HG03025 (cell line): ENCODE results near the gene CTSL.
"Not testable (repeated sequence)": the region's sequence is repeated elsewhere in the genome, so short reads cannot be mapped to it uniquely, and the experiment has no call there.

Experiments
- ATAC-seq: cut with Tn5 transposase; IDR thresholded peaks from one replicate; pipeline ENCODE4 v1.9.1; 2021; ENCODE audit warnings: mild to moderate bottlenecking, moderate library complexity; ENCODE audit not compliant: unreplicated experiment, low FRiP score

CTSL gene

GRCh38 chr9:87750726-87751125 is 24.8 kb downstream of the CTSL start:
- no peak for ATAC-seq

DNA sequence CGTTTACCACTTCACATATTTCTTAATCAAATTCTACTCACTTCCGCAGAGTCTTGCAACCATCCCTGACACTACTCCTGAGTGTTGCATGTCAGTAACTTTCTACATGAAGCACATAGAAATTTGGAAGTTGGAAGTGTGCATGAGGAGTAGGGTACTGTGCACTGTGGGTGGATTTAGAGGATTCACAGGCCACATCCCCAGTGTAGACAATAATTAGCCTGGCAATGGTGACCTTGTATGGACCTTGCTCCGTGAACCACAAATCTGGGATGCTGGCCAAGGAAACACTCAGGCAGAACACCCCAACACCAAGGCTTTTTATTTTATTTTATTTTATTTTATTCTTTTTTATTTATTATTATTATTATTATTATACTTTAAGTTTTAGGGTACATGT is 25.5 kb downstream of the CTSL start:
- no peak for ATAC-seq

DNA sequence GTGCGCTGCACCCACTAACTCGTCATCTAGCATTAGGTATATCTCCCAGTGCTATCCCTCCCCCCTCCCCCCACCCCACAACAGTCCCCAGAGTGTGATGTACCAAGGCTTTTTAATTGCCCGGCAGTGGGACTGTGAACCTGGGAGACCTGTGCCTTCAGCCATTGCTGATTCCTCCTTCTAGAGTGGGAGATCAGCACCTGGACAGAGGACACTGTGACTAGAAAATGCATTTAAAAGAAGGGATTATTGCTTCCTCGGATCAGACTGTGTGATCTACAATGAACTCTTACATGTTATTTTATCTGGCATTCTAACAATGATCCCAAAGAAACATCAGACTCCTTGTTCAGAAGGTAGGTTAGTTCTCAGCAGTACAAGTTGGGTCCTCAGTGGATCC is 25.9 kb downstream of the CTSL start:
- no peak for ATAC-seq

DNA sequence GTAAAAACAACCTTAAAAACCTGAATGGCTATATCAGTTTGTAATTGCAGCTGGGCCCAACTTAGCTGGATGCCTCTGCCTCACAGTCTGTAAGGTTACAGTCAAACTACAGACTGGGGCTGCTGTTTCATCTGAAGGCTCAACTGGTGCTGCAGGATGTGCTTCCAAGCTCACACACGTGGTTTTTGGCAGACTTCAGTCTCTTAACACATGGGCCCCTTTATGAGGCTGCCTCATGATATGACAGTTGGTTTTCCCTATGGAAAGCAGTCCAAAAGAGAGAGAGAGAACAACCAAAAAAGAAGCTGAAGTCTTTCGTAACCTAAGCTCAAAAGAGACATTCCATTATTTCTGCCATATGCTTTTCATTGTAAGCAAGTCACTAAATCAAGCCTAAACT is 27.4 kb downstream of the CTSL start:
- ATAC-seq: no peak

GRCh38 chr9:87758330-87758729 is 32.4 kb downstream of the CTSL start:
- ATAC-seq: not testable (repeated sequence)

DNA sequence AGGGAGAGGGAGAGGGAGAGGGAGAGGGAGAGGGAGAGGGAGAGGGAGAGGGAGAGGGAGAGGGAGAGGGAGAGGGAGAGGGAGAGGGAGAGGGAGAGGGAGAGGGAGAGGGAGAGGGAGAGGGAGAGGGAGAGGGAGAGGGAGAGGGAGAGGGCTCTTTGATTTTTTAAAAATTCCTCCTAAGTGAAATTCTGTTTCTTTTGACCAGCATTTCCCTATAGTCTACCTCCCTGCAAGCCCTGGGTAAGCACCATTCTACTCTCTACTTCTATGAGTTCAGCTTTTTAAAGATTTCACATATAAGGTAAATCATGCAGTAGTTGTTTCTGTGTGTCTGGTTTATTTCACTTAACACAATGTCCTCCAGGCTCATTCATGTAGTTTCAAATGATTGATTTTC is 34.1 kb downstream of the CTSL start:
- not testable (repeated sequence) for ATAC-seq

- ATAC-seq: no peak
Observed at GRCh38 chr9:87760529-87760928, 34.6 kb downstream of the CTSL start.

DNA sequence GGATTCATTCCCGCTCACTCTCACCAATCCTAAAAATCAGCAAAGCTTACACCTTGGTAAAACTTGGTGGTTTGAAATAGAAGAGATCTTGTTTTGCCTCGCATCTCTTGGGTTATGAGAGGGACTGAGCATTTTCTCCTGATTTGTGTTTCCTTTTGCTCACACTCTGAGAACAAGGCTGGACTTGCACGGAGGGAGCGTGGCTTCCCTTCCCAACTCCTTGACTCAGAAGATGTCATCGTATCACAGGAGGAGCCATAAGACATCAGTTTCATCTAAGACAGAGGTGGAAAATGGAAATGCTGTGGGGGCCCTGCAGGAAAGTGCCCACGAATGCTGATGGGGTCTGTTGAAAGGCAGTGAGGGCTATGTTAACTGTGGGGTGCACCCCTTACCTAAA is 37.4 kb downstream of the CTSL start:
- no peak for ATAC-seq

- ATAC-seq: no peak
Observed at GRCh38 chr9:87765521-87765920, 39.6 kb downstream of the CTSL start.

DNA sequence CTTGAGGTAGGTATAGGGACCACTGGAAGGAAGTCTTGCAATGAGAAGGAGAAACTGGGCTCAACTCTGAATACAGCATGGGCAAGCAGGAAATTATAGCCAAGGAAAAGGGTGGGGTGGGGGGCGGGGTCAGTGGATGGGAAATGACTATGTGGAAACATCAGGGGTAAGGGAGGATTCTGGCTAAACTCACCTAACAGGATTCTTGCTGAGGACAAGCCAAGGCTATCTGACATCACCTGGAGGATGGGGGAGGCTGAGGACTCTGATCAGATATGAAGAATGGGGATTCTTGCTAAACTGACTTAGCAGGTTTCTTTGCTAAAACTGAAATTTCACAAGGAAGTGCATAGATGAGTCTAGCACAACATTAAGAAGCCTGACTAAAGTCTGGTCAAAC is 40.8 kb downstream of the CTSL start:
- ATAC-seq: no peak

DNA sequence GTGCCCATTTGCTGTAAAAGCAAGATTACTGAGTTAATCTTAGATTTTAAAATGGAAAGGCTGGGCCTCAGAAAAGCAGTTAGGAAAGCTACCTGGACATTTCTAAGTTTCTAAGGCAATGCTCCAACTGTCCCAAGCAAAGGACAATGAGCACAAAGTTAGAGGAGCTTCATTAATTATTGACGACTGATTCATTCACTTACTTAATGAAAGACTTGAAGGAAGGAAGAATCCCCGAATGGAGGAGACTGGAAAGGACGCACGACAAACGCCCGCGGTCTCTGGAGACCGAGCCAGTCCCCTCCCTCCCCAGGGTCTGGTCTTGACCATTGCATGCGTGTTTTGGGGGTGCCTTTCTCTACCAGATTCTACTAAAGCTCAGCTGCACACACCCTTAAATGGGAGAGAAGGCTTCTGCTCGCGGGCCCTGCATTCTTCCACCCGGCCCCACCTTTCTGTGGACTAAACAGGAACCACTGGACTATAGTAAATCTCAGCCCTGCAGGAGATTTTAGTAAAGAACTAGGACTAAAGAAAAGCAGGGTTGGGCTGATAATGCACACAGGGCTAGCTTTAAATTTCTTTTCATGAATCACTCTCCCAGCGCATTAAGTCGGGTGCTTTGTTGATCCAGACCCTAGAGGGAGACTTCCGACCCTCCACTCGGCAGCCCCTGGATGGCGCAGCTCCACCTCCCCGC is 44.8 kb downstream of the CTSL start:
- no peak for ATAC-seq

DNA sequence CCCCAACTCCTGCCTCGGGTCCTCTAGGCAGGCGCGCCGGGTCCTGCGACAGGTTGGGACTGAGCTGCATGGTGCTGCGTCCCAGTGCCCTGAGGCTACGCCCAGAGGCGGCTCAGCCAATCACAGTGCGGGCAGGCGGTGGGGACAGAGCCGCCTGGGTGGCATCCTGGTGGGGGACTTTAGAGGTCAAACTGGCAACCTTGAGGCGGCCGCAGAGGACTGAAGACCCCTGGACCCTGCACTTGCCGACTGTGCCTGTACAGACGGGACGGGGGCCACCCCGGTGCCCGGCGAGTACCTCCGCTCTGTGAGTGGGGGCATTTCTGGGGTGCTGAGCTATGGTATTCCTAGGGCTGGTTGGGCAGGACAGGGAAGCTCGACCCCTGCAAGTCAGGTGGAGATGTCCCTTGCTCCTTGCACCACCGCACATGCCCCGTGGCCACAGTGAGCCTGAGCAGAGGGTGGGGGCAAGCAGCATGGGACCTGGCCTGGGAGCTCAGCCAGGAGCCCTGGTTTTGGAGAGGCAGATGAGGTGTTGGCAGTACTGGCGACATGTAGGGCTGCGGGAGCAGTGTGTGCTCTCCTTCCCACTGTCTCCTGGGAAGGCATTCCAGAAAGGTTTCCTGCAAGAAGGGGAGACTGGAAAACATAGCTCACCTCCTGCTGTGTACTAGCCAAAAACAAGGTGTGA is 45.5 kb downstream of the CTSL start:
- no peak for ATAC-seq

DNA sequence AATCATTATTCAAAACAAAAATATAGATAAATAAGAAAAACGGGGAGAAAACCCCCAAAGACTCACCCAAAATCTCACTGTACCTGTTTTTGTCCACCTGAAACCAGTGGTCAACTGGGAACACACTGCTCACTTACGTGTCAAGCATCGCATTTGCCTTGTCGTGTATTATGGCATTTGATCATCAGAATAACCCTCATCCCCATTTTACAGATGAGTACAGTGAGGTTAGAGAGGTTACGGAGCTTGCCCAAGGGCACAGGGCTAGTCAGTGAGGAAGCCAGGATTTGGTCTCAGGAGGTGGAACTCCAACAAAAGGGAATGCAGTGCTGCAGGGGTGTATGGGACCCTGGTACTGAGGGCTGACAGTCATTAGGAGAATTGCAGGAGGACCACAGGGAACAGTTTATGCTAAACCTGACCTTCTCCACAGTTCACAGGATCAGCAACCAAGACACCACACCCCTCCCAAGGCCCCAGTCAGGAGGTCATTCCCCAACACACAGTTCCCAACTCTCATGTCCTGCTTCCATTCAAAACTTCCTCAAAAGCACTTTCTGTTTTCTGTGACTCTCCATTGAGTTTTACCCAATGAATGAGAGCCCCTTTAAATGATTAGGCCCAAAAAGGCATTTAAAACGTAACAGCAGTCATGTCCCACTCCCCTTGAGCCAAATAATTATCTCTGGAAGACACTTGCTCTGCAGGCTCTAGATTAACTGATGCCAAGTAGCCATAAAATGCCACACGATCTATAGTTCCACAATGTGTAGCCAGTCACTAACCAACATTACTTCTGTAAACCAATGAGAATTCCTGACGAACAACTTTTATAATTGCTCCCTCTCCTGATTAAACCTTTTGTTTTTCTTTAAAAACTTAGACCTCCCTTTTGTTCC is 50.8 kb downstream of the CTSL start:
- no peak for ATAC-seq

DNA sequence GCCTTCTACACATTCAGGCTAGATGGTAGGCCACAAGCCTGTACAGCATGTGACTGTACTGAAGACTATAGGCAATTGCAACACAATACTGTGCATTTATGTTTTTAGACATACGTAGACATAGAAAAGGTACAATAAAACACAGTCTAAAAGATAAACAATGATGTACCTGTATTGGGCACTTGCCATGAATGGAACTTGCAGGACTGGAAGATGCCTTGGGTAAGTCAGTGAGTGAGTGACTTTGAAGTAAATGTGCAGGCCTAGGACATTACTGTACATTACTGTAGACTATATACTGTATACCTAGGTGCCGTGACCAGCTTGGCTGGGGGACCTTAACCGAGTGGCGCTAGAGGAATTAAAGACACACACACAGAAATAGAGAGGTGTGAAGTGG is 53.1 kb downstream of the CTSL start:
- no peak for ATAC-seq
